GM21515 (cell line): ENCODE results near the gene PHACTR3.

ENCODE experiments used
- ATAC-seq: cut with Tn5 transposase; IDR thresholded peaks from one replicate; pipeline ENCODE4 v1.9.1; 2021; ENCODE audit not compliant: unreplicated experiment

PHACTR3 gene

GRCh38 chr20:59786801-59787537 lies 182.6 kb downstream of the PHACTR3 start:
- no peak for ATAC-seq

- no peak for ATAC-seq
Measured at GRCh38 chr20:59787538-59787890, 183.2 kb downstream of the PHACTR3 start.

- ATAC-seq, result no peak
Measured at GRCh38 chr20:59788196-59788735, 183.9 kb downstream of the PHACTR3 start.

GRCh38 chr20:59788811-59789397 lies 184.6 kb downstream of the PHACTR3 start:
- no peak for ATAC-seq

- ATAC-seq, result no peak
Measured at GRCh38 chr20:59789686-59790085, 185.3 kb downstream of the PHACTR3 start.

- ATAC-seq, result no peak
Measured at GRCh38 chr20:59790346-59790745, 186.0 kb downstream of the PHACTR3 start.

- no peak for ATAC-seq
Measured at GRCh38 chr20:59792300-59792699, 188.0 kb downstream of the PHACTR3 start.

- ATAC-seq, result no peak
Measured at GRCh38 chr20:59794555-59794954, 190.2 kb downstream of the PHACTR3 start.

- ATAC-seq, result no peak
Measured at GRCh38 chr20:59800309-59800708, 196.0 kb downstream of the PHACTR3 start.

- no peak for ATAC-seq
Measured at GRCh38 chr20:59802018-59802417, 197.7 kb downstream of the PHACTR3 start.

GRCh38 chr20:59802471-59803221 lies 198.3 kb downstream of the PHACTR3 start:
- no peak for ATAC-seq

- no peak for ATAC-seq
Measured at GRCh38 chr20:59804347-59804746, 200.0 kb downstream of the PHACTR3 start.

- ATAC-seq, result no peak
Measured at GRCh38 chr20:59804871-59805665, 200.7 kb downstream of the PHACTR3 start.

- ATAC-seq, result no peak
Measured at GRCh38 chr20:59805786-59806577, 201.6 kb downstream of the PHACTR3 start.

GRCh38 chr20:59806578-59806975 lies 202.2 kb downstream of the PHACTR3 start:
- no peak for ATAC-seq

- no peak for ATAC-seq
Measured at GRCh38 chr20:59807909-59808728, 203.8 kb downstream of the PHACTR3 start.

- ATAC-seq, result no peak
Measured at GRCh38 chr20:59808729-59809381, 204.5 kb downstream of the PHACTR3 start.

GRCh38 chr20:59809630-59810448 lies 205.5 kb downstream of the PHACTR3 start:
- no peak for ATAC-seq
